ENCODE results near the gene RAB40B.

GRCh38 chr17:82675476-82676245, 22.8 kb downstream of the RAB40B start:
- TF ChIP-seq POLR2A (IDR thresholded peaks at IDR 0.05) (no peak), CTCF (IDR thresholded peaks at IDR 0.05) (no peak)

Data from uterus (tissue), 2 donors.